BLaER1 (cell line): ENCODE data around the gene CFP.
"Not testable (repeated sequence)": the region's sequence is repeated elsewhere in the genome, so short reads cannot be mapped to it uniquely, and the experiment has no call there.

Source experiments
- H3K27ac ChIP-seq: shearing (Covaris generic); formaldehyde crosslinking; 2 replicates; pipeline ENCODE4 v1.8.1; 2022
- H3K27me3 ChIP-seq: shearing (Covaris generic); formaldehyde crosslinking; 2 replicates; pipeline ENCODE4 v1.8.1; 2022
- H3K36me3 ChIP-seq: shearing (Covaris generic); formaldehyde crosslinking; 2 replicates; pipeline ENCODE4 v1.8.1; 2022
- H3K4me1 ChIP-seq: shearing (Covaris generic); formaldehyde crosslinking; 2 replicates; pipeline ENCODE4 v1.8.1; 2022
- H3K4me2 ChIP-seq: shearing (Covaris generic); formaldehyde crosslinking; 2 replicates; pipeline ENCODE4 v1.8.1; 2022
- H3K4me3 ChIP-seq: shearing (Covaris generic); formaldehyde crosslinking; 2 replicates; pipeline ENCODE4 v1.8.1; 2022
- H3K9ac ChIP-seq: shearing (Covaris generic); formaldehyde crosslinking; 2 replicates; pipeline ENCODE4 v1.8.1; 2022
- H3K9me3 ChIP-seq: shearing (Covaris generic); formaldehyde crosslinking; 2 replicates; pipeline ENCODE4 v1.8.1; 2022
- H4K20me1 ChIP-seq: shearing (Covaris generic); formaldehyde crosslinking; 2 replicates; pipeline ENCODE4 v1.8.1; 2022
- Cebpa-rat ChIP-seq: shearing (Covaris generic); IDR thresholded peaks from 2 replicates; pipeline ENCODE4 v1.8.1; 2022

The CFP gene

DNA sequence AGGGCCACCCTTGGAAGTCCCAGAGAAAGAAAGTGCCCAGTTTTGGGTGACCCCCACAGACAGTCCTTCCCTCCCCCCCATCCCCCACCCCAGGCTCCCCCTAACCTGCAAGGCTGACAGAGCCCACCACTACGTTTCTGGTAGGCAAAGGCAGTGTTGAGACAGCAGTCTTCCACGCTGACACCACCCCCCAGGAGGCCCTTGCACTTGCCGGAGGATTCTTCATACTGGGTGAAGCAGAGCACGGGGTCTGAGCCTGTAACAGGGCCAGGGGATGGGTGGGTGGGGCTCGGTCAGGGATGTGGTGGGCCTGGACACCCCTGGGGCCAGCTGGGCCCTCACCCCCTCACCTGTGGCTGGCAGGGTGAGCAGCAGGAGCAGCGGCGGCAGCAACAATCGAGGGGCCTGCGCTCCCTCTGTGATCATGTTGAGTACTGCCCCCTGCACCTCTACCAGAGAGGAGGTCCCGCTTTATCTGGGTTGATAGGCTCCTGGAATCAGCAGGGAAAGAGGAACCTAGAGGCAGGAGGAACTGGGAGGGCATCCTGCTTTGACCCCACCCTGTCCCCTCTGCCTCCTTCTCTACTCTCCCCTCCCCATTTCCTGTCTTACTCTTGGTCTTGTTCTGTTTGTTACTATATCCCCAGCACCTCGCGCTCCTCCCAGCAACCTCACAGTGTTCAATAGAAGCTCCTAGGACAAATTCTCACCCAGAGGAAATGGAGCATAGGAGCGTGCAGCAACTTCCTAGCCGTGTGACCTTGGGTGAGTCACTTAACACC lies at the start of gene CFP:
Gene CFP (minus strand): TSS at position 512 of the 782 bp plus-strand sequence. CDS start 86 bp downstream, at position 426.
- H3K4me3 ChIP-seq, result no peak within 1 kb of the TSS
- peaks cover 45% of the 10 kb centered on the region for H3K27me3 ChIP-seq
- peak within 1 kb of the TSS; percentile 64 for H3K4me2 ChIP-seq
- H3K9me3 ChIP-seq, result no peaks in the 10 kb centered on the region
- peaks cover 9% of the 10 kb centered on the region; the same call in 1 of the 2 replicates for H4K20me1 ChIP-seq
- TF ChIP-seq Cebpa-rat, result no peak
- H3K4me1 ChIP-seq, result peaks cover 19% of the 10 kb centered on the region
- H3K36me3 ChIP-seq, result 0 out of 2 replicates have a peak, but pooled peaks cover 5% of the 10 kb centered on the region
- H3K9ac ChIP-seq, result no peak within 1 kb of the TSS
- no peak within 1 kb of the TSS for H3K27ac ChIP-seq

DNA sequence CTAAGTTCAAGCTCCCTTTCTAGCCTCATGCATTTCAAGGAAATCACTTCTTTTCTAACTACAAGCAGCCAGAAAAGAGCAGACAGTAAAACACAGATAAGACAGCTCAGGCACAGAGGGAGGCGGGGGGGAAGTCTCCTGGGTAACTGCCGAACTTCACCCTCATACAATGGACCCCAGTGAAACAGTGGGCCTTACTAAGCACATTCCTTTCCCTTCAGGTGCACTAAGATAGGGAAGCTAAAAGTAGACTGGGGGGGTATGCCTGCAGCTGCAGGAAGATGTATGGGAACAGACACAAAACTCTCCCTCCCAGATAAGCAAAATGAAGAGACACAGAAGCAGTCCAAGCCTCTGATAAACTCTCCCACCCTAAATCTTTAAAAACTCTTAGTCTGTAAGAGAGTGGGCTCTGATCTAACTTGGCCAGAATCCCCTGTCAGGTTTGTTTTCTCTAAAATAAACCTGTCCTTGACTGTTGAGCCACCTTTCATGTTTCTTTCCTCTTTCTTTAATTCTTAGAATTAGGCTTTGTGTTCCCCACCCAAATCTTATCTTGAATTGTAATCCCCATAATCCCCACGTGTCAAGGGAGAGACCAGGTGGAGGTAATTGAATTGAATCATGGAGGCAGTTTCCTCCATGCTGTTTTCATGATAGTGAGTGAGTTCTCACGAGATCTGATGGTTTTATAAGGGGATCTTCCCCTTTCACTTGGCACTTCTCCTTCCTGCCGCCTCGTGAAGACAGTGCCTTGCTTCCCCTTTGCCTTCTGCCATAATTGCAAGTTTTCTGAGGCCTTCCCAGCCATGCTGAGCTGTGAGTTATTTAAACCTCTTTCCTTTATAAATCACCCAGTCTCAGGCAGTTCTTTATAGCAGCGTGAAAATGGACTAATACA lies 46.5 kb upstream of the CFP start:
- H3K4me3 ChIP-seq, H3K4me1 ChIP-seq, H4K20me1 ChIP-seq, H3K9me3 ChIP-seq, H3K27ac ChIP-seq, H3K9ac ChIP-seq, H3K36me3 ChIP-seq, H3K4me2 ChIP-seq: not testable (repeated sequence)
- H3K27me3 ChIP-seq, result peaks cover 49% of the 10 kb centered on the region

DNA sequence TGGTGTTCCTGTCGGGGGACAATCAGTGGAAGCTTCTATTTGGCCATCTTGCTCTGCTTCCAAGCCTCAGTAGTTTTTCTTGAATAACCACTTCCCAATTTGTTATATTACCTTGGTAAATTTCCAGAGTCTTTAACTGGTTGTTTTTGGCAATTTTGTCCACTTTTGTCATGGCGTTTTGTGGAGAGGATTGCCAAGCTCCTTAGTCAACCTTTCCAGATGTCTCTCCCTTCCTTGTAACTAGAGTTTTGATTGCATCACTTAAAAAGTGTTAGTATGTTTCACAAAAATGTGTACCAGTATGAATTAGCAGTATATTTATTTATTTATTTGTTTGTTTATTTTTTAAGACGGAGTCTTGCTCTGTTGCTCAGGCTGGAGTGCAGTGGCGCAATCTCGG lies 45.0 kb upstream of the CFP start:
- Histone ChIP-seq H4K20me1 (no peaks in the 10 kb centered on the region), H3K9me3 (peaks cover 9% of the 10 kb centered on the region; the same call in 1 of the 2 replicates), H3K27ac (no peak overlapping the region), H3K27me3 (peaks cover 36% of the 10 kb centered on the region), H3K36me3 (no peaks in the 10 kb centered on the region), H3K4me1 (no peaks in the 10 kb centered on the region), H3K4me3 (no peak overlapping the region), H3K4me2 (no peak overlapping the region), H3K9ac (no peak overlapping the region)
- no peak for TF ChIP-seq Cebpa-rat

DNA sequence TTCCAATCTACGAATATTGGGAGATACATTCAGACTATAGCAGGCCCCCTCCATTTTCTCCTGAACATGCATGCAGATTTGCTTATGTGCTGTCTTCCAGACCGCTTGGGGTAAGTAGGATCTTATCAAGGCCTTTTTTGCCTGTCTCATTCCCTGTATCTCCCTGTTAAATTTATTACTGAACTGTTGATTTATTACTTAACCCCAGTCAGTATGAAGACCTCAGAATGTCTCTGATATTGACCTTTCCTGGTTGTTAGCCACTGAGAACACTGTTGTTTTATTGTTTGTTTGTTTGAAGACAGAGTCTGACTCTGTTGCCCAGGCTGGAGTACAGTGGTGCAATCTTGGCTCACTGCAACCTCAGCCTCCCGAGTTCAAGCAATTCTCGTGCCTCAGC lies 36.1 kb upstream of the CFP start:
- H3K4me2 ChIP-seq, H3K9me3 ChIP-seq, H4K20me1 ChIP-seq, H3K36me3 ChIP-seq, H3K27ac ChIP-seq, H3K4me3 ChIP-seq, H3K9ac ChIP-seq, H3K4me1 ChIP-seq: not testable (repeated sequence)
- H3K27me3 ChIP-seq, result peaks cover 56% of the 10 kb centered on the region

DNA sequence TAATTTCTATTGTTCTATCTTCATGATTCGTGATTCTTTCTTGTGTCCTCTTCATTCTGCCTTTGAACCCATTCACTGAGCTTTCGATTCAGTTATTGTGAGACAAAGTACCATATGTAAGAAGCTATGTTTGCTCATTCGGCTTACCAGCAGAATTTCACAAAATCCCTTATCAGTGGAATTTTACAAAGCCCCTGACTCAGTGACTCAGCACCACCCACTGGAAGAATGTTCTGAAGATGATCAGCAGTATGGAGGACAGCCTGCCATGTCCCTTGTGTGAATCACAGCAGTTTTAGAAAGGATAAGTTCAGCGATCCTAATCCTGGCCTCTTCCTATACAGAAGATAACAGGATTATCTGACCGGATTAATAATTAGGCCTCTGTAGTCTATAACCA lies 35.0 kb upstream of the CFP start:
- Histone ChIP-seq H3K36me3 (no peaks in the 10 kb centered on the region), H4K20me1 (no peaks in the 10 kb centered on the region; the same call in 1 of the 2 replicates), H3K9ac (no peak overlapping the region), H3K4me1 (peaks cover 2% of the 10 kb centered on the region), H3K4me2 (no peak overlapping the region), H3K9me3 (no peaks in the 10 kb centered on the region), H3K27ac (no peak overlapping the region), H3K4me3 (no peak overlapping the region), H3K27me3 (peaks cover 57% of the 10 kb centered on the region)
- TF ChIP-seq Cebpa-rat, result no peak

DNA sequence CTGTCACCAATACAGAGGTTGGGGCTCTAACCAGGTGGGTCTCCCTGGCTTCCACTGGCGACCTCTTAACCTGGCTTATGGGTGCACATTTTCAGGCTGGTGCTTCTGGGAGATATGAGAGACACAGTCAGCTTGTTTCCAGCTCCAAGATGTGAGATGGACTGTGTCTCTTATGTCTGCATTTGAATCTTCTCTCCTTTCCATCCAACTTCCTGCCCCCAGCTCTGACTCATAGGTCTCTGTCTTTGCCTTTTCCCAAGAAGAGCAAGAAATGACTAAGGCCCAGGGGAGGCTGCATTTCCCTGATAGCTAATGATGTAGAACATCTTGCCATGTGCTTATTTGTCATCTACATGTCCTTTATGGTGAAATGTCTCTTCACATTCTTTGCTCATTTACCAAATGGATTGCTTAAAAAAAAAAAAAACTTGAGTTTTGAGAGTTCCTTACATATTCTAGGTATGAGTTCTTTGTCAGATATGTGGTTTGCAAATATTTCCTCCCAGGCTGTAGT lies 32.5 kb upstream of the CFP start:
- no peak overlapping the region for H3K4me2 ChIP-seq
- H3K9ac ChIP-seq, result no peak overlapping the region
- H3K4me1 ChIP-seq, result peaks cover 7% of the 10 kb centered on the region
- no peak for TF ChIP-seq Cebpa-rat
- H3K27ac ChIP-seq, result no peak overlapping the region
- H3K9me3 ChIP-seq, result 0 out of 2 replicates have a peak, but pooled peaks cover 8% of the 10 kb centered on the region
- H3K27me3 ChIP-seq, result peaks cover 59% of the 10 kb centered on the region
- H3K4me3 ChIP-seq, result no peak overlapping the region
- H3K36me3 ChIP-seq, result peaks cover 6% of the 10 kb centered on the region
- peaks cover 8% of the 10 kb centered on the region; the same call in 1 of the 2 replicates for H4K20me1 ChIP-seq

DNA sequence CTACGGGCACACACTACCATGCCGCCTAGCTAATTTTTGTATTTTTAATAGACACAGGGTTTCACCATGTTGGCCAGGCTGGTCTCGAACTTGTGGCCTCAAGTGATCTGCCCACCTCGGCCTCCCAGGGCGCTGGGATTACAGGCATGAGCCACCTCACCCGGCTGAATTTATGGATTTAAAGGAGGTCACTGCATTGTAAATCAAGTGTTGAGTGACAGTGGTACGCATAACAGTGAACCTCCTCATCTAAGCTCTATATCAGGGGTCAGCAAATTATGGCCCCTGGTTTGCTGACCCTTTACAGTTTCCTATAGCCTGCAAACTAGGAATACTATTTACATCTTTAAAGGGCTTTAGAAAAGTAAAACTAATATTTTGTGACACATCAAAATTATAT lies 31.8 kb upstream of the CFP start:
- Histone ChIP-seq H3K9ac (no peak overlapping the region), H4K20me1 (peaks cover 10% of the 10 kb centered on the region; the same call in 1 of the 2 replicates), H3K4me2 (no peak overlapping the region), H3K27ac (no peak overlapping the region), H3K36me3 (peaks cover 13% of the 10 kb centered on the region), H3K9me3 (0 out of 2 replicates have a peak, but pooled peaks cover 8% of the 10 kb centered on the region), H3K4me3 (no peak overlapping the region), H3K4me1 (peaks cover 7% of the 10 kb centered on the region), H3K27me3 (peaks cover 62% of the 10 kb centered on the region)
- no peak for TF ChIP-seq Cebpa-rat

DNA sequence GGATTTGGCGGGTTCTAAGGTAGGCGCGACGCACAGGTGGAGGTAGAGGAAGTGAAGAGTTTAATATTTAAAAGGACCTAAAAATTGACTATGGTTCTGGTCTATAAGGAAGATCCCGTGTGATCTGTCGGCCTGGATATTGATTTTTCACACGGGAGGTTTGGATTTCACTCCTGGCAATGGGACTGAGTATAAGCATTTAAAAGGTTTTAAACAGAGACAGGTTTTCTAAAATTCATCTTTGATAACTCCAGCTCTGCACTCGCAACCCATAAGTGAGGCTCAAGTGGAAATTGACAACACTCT lies 29.6 kb upstream of the CFP start:
- H3K9me3 ChIP-seq, result 0 out of 2 replicates have a peak, but pooled peaks cover 8% of the 10 kb centered on the region
- H3K4me1 ChIP-seq, result peaks cover 7% of the 10 kb centered on the region
- H3K4me2 ChIP-seq, result peak overlapping the region; percentile 57
- H3K36me3 ChIP-seq, result peaks cover 32% of the 10 kb centered on the region
- peak overlapping the region; percentile 70 for H3K4me3 ChIP-seq
- H3K27ac ChIP-seq, result peak overlapping the region; percentile 89; the same call in 1 of the 2 replicates
- H3K9ac ChIP-seq, result 0 out of 2 replicates have a peak overlapping the region, but pooled peaks have one; percentile 86
- peaks cover 10% of the 10 kb centered on the region; the same call in 1 of the 2 replicates for H4K20me1 ChIP-seq
- TF ChIP-seq Cebpa-rat, result no peak
- peaks cover 62% of the 10 kb centered on the region for H3K27me3 ChIP-seq

DNA sequence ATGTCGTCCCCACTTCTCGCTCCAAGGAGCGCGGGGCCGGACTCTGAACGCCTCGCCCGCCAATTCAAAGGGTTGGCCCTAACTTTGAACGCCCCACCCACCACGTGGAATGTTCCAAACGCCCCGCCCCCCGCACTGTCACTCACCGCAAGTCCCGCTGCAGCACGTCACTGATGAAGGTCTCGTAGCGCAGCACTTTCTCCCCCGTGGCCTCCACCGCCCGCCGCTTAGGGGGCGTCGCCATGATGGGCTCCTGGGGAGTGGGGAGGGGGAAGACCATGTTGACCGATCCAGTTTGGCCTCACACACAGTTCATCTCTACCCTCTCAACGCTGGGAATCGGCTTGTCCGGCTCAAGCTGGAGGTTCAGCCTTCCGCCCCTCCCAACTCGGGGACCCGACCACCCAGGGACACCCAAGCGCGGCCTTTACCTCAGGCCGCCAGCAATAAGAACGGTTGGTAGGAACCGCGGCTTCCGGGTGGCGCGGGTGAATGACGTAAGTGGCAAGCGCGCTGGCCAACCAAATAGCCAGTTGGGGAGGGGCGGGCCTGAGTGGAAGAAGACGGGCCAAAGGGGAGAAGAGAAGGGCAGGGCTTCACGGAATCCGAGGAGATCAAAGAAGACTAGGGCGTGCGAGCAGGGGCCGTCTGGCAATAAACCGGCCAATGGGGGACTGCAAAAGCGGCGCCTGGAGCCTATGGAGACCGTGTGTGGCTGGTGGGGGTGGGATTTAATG lies 29.1 kb upstream of the CFP start, which contains the start of gene UXT:
Gene UXT (minus strand): TSS at position 497 of the 737 bp plus-strand sequence. CDS start 253 bp downstream, at position 244.
- H3K4me3 ChIP-seq, result peak within 1 kb of the TSS; percentile 70

More for the DNA sequence above, 29.1 kb upstream of the CFP start, which contains the start of gene UXT:
- Histone ChIP-seq H3K36me3 (peaks cover 37% of the 10 kb centered on the region), H4K20me1 (peaks cover 10% of the 10 kb centered on the region; the same call in 1 of the 2 replicates), H3K27ac (peak within 1 kb of the TSS; percentile 89), H3K4me1 (peaks cover 7% of the 10 kb centered on the region), H3K9ac (peak within 1 kb of the TSS; percentile 86), H3K9me3 (0 out of 2 replicates have a peak, but pooled peaks cover 8% of the 10 kb centered on the region), H3K4me2 (peak within 1 kb of the TSS; percentile 61), H3K27me3 (peaks cover 62% of the 10 kb centered on the region)
- TF ChIP-seq Cebpa-rat, result no peak
